Liver (tissue), 9 donors: ENCODE results near the gene ABHD12. TPM values are rescaled to one million over a fixed set of nuclear protein-coding genes. Genes with fewer than 3 reads are reported as not detected.

Experiments
- DNase-seq: peaks from one replicate; pipeline ENCODE4 v3.0.0-alpha.2; 2017; ENCODE audit warnings: low spot score
- H3K27ac ChIP-seq, 2 donors: one replicate each; pipeline ENCODE4 v1.7.0; 2013; ENCODE audit warnings: inconsistent platforms in 2 of 2, low read length in 2 of 2, control low read depth in 1 of 2, low read depth in 1 of 2, mild to moderate bottlenecking in 1 of 2
- H3K27me3 ChIP-seq, 4 donors: one replicate each; pipeline versions ENCODE4 v1.6.1 to v1.7.0; 2013; ENCODE audit warnings: low read length in 3 of 4, inconsistent platforms in 1 of 4, mild to moderate bottlenecking in 1 of 4, moderate library complexity in 1 of 4; ENCODE audit not compliant: control insufficient read depth in 4 of 4, insufficient read depth in 4 of 4
- H3K36me3 ChIP-seq, 4 donors: one replicate each; pipeline versions ENCODE4 v1.6.1 to v1.7.0; 2013; ENCODE audit warnings: low read length in 3 of 4, mild to moderate bottlenecking in 3 of 4, low read depth in 1 of 4, moderate library complexity in 1 of 4; ENCODE audit not compliant: control insufficient read depth in 4 of 4, insufficient read depth in 3 of 4
- H3K4me1 ChIP-seq, 4 donors: one replicate each; pipeline versions ENCODE4 v1.6.1 to v1.7.0; 2013; ENCODE audit warnings: low read length in 3 of 4, mild to moderate bottlenecking in 3 of 4, moderate library complexity in 1 of 4; ENCODE audit not compliant: control insufficient read depth in 4 of 4, insufficient read depth in 4 of 4
- H3K4me3 ChIP-seq, 3 donors: one replicate each; pipeline versions ENCODE4 v1.6.1 to v1.7.0; 2013; ENCODE audit warnings: low read length in 3 of 3, control low read depth in 1 of 3, low read depth in 1 of 3, mild to moderate bottlenecking in 1 of 3
- H3K9ac ChIP-seq, 2 donors: one replicate each; pipeline ENCODE4 v1.7.0; 2013; ENCODE audit warnings: low read length in 2 of 2, mild to moderate bottlenecking in 2 of 2, moderate library complexity in 2 of 2, control low read depth in 1 of 2, low read depth in 1 of 2
- H3K9me3 ChIP-seq, 4 donors: one replicate each; pipeline versions ENCODE4 v1.6.1 to v1.7.0; 2013; ENCODE audit warnings: low read length in 3 of 4; ENCODE audit not compliant: control insufficient read depth in 4 of 4
- EGR1 ChIP-seq, 2 donors: IDR thresholded peaks; 2 replicates each; pipeline ENCODE4 v1.6.1; 2016 to 2018; ENCODE audit warnings: antibody characterized with exemption in 2 of 2, low read depth in 2 of 2
- FOXA1 ChIP-seq: IDR thresholded peaks from 2 replicates; pipeline ENCODE4 v1.6.1; 2016; ENCODE audit warnings: antibody characterized with exemption
- FOXA2 ChIP-seq: IDR thresholded peaks from 2 replicates; pipeline ENCODE4 v1.6.1; 2016; ENCODE audit warnings: antibody characterized with exemption
- GABPA ChIP-seq, 2 donors: IDR thresholded peaks in 1 of 2; conservative IDR thresholded peaks in 1 of 2; 2 replicates each; pipeline ENCODE4 v1.6.1; 2016; ENCODE audit warnings: antibody characterized with exemption in 2 of 2, mild to moderate bottlenecking in 1 of 2, moderate library complexity in 1 of 2
- HNF4A ChIP-seq, 2 donors: conservative IDR thresholded peaks; 2 replicates each; pipeline ENCODE4 v1.6.1; 2016; ENCODE audit warnings: antibody characterized with exemption in 2 of 2, mild to moderate bottlenecking in 2 of 2
- NR2F2 ChIP-seq: IDR thresholded peaks from 2 replicates; pipeline ENCODE4 v1.6.1; 2016; ENCODE audit warnings: antibody characterized with exemption
- RAD21 ChIP-seq, 2 donors: IDR thresholded peaks; 2 replicates each; pipeline ENCODE4 v1.6.1; 2016; ENCODE audit warnings: antibody characterized with exemption in 2 of 2, mild to moderate bottlenecking in 2 of 2
- RXRA ChIP-seq, 2 donors: IDR thresholded peaks; 2 replicates each; pipeline ENCODE4 v1.6.1; 2017 to 2018; ENCODE audit warnings: antibody characterized with exemption in 2 of 2, mild to moderate bottlenecking in 1 of 2
- SP1 ChIP-seq: IDR thresholded peaks from 2 replicates; pipeline ENCODE4 v1.6.1; 2018; ENCODE audit warnings: antibody characterized with exemption, mild to moderate bottlenecking
- TAF1 ChIP-seq: conservative IDR thresholded peaks from 2 replicates; pipeline ENCODE4 v1.6.1; 2016; ENCODE audit warnings: antibody characterized with exemption, mild to moderate bottlenecking
- YY1 ChIP-seq: IDR thresholded peaks from 2 replicates; pipeline ENCODE4 v1.6.1; 2016; ENCODE audit warnings: antibody characterized with exemption, mild to moderate bottlenecking
- WGBS: extraction: QIAGEN DNeasy Blood & Tissue Kit; methylation state at CpG from one replicate; pipeline ENCODE4 v1.1.7; 2013; 5-methylcytosine and 5-hydroxymethylcytosine counted together
- polyA plus RNA-seq, 2 donors: library from polyadenylated mRNA; stranded (reverse) in 1 of 2; unstranded in 1 of 2; fragments of 200-250 nt in 1 of 2; fragments of >200 nt in 1 of 2; fragmentation: Nextera tagmentation in 1 of 2; extraction: Ambion mirVana in 1 of 2; gene quantifications; one replicate each; pipeline versions ENCODE4 v1.2.1 to v1.2.3, GENCODE V29; 2013 to 2015
- total RNA-seq, 2 donors: library from RNA; depleted of rRNA; stranded (reverse); fragments of >200 nt; gene quantifications; one replicate each; pipeline ENCODE4 v1.2.3, GENCODE V29; 2014
- TF ChIP-seq, protein P1 (sequence below): IDR thresholded peaks from 2 replicates; pipeline ENCODE4 v1.6.1; 2016; ENCODE audit warnings: antibody characterized with exemption
- TF ChIP-seq, protein P2 (sequence below): fragments of 150-350 bp; IDR thresholded peaks from 2 replicates; pipeline ENCODE4 v1.5.1; 2017; ENCODE audit warnings: improper control_type of control experiment, low read depth, low read length; ENCODE audit not compliant: missing input control
- TF ChIP-seq, protein P3 (sequence below): IDR thresholded peaks from 2 replicates; pipeline ENCODE4 v1.6.1; 2016; ENCODE audit warnings: antibody characterized with exemption, mild to moderate bottlenecking
- TF ChIP-seq, protein P4 (sequence below): IDR thresholded peaks from 2 replicates; pipeline ENCODE4 v1.6.1; 2016; ENCODE audit warnings: antibody characterized with exemption
- donor health status: healthy.
- donor health status: healthy.
- donor health status: healthy.
- donor health status: healthy.
- donor health status: healthy.

ABHD12 gene
- total and polyA plus RNA-seq, 4 donors, result 11.1 to 15.4 (median 12.9) TPM

DNA sequence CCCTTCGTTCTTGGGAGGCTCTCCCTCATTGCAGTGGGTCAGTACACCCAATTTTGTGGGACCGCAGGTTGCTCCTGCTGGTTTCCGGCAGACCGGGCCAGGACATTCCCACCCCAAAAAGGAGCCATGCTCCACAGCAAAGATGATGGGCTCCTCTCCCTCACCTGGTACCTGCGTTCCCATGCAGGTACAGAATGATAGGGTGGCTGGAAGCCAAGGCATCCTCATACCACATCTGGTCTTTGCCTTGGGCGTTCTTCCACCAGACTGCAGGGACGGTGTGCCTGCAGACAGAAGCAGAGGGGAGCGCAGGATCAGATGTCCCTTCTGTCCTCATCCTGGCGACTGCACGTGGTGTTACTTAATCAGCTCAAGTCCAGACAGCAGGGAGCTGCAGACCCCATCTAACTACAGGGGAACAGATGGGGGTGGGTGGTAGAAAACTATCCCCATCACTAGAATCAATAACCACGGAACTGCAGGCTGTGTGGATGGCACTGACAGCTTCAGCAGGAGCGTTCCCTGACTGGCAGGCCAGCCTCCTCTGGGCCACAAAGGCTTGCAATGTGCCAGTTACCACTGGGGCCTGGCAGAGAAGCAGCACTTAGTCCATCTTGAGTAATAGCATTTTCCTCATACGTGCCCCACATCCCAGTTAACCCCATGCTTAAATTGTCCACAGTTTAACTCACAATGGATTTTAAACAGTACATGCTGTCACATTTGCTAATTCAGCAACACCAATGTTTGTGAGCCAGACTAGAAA lies 70.4 kb downstream of the ABHD12 start:
- DNase-seq, result no peak
- TF ChIP-seq EGR1 (IDR thresholded peaks at IDR 0.05; ENCODE audit: low read depth in 2 of 2) (no peak), YY1 (no peak), TAF1 (no peak), HNF4A (conservative IDR thresholded peaks at IDR 0.05) (no peak), GABPA (IDR thresholded peaks at IDR 0.05 in 1 of 2, conservative IDR thresholded peaks at IDR 0.05 in 1 of 2) (no peak), RAD21 (IDR thresholded peaks at IDR 0.05) (no peak), FOXA1 (no peak), FOXA2 (no peak), RXRA (IDR thresholded peaks at IDR 0.05) (no peak), NR2F2 (no peak), SP1 (no peak)
- TF ChIP-seq, protein P1, sequence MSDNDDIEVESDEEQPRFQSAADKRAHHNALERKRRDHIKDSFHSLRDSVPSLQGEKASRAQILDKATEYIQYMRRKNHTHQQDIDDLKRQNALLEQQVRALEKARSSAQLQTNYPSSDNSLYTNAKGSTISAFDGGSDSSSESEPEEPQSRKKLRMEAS, result no peak
- TF ChIP-seq, protein P2, sequence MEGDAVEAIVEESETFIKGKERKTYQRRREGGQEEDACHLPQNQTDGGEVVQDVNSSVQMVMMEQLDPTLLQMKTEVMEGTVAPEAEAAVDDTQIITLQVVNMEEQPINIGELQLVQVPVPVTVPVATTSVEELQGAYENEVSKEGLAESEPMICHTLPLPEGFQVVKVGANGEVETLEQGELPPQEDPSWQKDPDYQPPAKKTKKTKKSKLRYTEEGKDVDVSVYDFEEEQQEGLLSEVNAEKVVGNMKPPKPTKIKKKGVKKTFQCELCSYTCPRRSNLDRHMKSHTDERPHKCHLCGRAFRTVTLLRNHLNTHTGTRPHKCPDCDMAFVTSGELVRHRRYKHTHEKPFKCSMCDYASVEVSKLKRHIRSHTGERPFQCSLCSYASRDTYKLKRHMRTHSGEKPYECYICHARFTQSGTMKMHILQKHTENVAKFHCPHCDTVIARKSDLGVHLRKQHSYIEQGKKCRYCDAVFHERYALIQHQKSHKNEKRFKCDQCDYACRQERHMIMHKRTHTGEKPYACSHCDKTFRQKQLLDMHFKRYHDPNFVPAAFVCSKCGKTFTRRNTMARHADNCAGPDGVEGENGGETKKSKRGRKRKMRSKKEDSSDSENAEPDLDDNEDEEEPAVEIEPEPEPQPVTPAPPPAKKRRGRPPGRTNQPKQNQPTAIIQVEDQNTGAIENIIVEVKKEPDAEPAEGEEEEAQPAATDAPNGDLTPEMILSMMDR, result no peak
- TF ChIP-seq, protein P3, sequence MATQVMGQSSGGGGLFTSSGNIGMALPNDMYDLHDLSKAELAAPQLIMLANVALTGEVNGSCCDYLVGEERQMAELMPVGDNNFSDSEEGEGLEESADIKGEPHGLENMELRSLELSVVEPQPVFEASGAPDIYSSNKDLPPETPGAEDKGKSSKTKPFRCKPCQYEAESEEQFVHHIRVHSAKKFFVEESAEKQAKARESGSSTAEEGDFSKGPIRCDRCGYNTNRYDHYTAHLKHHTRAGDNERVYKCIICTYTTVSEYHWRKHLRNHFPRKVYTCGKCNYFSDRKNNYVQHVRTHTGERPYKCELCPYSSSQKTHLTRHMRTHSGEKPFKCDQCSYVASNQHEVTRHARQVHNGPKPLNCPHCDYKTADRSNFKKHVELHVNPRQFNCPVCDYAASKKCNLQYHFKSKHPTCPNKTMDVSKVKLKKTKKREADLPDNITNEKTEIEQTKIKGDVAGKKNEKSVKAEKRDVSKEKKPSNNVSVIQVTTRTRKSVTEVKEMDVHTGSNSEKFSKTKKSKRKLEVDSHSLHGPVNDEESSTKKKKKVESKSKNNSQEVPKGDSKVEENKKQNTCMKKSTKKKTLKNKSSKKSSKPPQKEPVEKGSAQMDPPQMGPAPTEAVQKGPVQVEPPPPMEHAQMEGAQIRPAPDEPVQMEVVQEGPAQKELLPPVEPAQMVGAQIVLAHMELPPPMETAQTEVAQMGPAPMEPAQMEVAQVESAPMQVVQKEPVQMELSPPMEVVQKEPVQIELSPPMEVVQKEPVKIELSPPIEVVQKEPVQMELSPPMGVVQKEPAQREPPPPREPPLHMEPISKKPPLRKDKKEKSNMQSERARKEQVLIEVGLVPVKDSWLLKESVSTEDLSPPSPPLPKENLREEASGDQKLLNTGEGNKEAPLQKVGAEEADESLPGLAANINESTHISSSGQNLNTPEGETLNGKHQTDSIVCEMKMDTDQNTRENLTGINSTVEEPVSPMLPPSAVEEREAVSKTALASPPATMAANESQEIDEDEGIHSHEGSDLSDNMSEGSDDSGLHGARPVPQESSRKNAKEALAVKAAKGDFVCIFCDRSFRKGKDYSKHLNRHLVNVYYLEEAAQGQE, result no peak
- TF ChIP-seq, protein P4, sequence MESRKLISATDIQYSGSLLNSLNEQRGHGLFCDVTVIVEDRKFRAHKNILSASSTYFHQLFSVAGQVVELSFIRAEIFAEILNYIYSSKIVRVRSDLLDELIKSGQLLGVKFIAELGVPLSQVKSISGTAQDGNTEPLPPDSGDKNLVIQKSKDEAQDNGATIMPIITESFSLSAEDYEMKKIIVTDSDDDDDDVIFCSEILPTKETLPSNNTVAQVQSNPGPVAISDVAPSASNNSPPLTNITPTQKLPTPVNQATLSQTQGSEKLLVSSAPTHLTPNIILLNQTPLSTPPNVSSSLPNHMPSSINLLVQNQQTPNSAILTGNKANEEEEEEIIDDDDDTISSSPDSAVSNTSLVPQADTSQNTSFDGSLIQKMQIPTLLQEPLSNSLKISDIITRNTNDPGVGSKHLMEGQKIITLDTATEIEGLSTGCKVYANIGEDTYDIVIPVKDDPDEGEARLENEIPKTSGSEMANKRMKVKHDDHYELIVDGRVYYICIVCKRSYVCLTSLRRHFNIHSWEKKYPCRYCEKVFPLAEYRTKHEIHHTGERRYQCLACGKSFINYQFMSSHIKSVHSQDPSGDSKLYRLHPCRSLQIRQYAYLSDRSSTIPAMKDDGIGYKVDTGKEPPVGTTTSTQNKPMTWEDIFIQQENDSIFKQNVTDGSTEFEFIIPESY, result no peak
- Histone ChIP-seq H3K4me1 (peaks cover 0 to 4% (median 0%) of the 10 kb centered on the region in 4 donors), H3K9ac (no peak overlapping the region), H3K9me3 (no peaks in the 10 kb centered on the region), H3K27me3 (no peaks in the 10 kb centered on the region), H3K4me3 (no peak overlapping the region), H3K27ac (no peak overlapping the region), H3K36me3 (peaks cover 0 to 2% (median 0%) of the 10 kb centered on the region in 4 donors)
- 93% methylated on average over 13 of the region's 13 CpGs for WGBS
